NCI-H524 (cell line): Measurements from ENCODE around the gene KRT13.

ENCODE experiments used
- DNase-seq, 2 experiments: peaks; one replicate each; lab custom pipeline; 2025; lab: John Stamatoyannopoulos, UW

Gene KRT13

DNA sequence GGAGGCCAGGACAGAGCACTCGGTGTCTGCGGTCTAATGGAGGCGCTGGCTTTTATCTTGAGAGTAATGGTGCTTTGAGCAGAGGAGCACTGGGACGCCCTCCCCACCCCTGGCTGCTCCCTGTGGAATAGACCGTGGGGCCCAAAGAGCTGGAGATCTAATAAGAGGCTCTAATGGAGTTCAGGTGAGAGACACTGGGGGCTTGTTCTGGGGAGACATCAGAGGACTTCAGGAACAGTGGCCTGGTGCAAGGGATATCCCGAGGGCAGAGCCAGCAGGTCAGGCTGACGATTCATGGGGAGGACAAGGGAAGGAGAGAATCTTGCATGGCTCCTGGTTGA, 32.2 kb upstream of the KRT13 start:
- DNase-seq: no peak

DNA sequence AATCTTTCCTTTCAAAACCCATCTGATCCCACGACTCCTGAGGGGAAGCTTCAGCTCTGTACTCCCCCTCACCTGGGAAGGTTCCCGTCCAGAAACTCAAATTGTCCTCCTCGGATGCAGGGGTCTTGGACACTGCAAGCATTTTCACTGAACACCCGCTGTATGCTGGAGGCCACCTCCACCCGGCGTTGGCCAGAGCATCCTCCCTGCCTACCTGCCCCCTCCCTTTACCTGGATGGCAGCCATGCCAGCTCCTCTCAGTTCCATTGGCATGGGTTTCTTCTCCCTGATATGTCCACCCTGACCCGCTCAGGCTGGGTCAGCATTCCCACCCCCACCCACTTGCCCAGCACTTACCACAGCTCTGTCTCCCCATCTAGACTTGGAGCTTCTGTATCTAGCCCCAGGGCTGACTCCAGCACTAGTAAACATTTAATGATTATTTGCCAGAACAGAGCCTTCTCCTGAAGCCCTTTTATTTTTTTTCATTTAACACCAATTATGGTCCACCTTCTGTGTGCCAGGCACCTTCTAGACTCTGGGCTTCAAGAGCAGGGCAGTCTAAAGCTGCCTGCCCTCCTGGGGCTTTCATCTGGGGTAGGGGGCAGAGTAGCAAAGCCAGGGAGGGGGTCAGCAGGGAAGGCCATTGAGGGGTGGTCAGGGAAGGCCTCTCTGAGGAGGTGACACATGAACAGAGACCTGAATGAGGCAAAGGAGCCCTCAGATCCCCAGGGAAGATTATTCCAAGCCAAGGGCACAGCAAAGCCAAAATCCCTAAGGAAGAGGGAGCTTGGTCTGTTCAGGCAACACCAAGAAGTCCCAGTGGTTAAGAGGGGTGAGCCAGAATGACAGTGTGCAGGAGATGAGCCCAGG, 31.6 kb upstream of the KRT13 start:
- DNase-seq: no peak

DNA sequence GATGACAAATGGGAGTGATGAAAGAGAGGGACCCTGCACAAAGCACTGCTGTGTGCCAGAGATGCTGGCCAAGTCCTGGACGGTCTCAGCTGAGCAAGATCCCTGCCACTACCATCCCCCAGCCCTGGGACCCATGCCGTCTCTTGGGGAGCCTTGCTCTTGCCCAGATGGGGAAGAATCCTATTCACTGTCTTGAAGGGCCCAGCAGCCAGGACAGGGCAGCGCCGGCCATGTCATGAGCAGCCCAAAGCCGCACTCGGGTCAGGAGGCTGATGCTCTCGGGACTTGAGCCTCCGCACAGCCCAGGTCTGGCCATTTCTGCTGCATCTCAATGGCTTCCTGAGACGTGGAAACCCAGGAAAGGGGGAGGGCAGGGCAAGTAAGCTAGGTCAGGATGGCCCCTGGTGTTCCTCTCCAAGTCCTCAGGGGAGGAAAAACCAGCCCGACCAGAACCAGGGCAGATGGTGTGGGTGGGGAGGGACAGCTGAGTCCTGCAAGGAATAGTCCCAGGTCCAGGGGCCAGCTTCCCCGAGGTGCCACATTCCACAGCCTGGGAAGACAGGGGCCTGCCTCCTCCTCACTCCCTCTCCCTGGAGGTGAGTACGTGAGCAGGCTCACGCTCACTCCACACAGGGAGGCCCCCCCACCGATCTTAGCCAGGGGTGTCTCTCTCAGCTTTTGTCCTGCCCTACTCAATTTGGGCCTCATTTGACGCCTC, 30.5 kb upstream of the KRT13 start:
- no peak for DNase-seq

DNA sequence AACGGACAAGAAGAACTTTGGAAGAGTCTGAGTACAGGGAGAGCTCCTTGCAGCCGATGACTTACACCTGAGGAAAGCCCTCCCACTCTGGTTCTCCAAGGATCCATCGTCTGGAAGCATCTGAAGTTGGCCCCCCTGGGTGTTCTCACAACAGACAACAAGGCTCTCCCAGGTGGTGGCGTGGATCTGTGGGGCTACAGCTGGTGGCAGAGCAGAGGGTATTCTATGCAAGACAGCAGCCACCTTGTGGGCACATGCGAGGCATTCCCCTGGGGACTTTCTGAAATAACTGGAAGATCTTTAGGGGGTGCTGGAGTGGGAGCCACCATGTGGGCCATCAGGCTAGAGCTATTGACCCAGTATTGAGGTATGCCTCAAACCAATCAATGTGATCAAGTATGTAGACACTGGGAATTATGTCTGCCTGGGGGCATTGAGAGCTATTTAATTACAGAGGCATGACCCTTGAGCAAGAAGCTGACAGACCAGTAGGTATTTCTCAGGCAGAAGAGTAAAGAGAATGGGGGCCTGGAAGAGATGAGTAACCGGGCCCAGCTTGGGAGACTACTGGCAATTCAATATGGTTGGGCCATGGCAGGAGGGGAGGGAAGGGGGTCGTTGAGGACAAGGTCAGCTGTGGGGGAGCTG, 29.6 kb upstream of the KRT13 start:
- DNase-seq: no peak

DNA sequence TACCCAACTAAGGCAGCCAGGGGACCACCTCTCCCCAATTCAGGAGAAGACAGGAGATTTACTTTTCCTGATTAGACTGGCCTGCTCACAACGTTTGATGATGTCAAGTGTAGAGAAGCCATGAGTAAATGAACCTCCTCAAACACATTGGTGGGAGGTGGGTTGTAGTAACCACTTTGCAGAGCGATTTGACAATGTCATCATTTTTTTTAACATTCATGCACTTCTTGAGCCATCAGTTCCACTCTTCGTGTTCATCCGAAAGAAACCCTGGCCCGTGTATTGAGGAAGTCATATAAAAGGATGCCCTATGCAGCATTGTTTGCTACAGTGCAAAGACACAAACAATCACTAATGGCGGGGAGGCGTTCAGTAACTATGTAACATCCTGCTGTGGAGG, 28.2 kb upstream of the KRT13 start:
- DNase-seq: no peak

DNA sequence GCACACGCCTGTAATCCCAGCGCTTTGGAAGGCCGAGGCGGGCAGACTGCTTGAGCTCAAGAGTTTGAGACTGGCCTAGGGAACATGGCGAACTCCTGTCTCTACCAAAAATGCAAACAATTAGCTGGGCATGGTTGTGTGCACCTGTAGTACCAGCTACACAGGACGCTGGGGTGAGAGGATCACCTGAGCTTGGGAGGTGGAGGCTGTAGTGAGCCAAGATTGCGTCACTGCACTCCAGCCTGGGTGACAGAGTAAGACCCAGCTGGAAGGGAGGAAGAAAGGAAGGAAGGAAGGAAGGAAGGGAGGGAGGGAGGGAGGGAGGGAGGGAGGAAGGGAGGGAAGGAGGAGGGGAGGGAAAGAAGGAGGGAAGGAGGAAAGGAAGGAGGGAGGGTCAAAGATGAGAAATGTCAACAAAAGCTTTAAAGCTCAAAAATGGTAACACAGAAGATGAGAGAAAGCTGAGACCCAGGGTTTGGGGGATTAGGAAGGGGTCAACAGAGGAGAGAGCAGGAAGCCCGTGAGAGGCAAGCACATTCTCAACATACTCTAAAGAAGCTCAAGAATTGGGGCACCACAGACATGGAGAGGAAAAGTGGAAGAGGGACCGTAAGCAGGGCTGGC, 27.6 kb upstream of the KRT13 start:
- no peak for DNase-seq

DNA sequence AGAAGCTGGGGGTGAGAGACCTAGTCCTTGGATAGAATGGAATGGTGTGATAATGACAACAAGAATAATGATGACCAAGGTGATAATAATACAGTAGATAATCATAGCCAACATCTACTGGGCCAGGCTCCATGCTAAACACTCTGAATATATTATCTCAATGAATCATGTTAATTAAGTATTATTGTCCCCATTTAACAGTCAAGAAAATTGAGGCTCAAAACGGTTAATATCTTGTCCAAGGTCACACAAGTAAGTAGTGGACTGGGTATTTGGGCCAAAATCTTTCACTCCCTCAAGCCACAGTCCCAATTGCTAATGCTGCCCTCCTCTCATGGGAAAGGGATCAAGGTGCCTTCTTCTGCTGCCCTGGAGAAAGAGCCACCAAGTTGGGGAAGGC, 26.6 kb upstream of the KRT13 start:
- DNase-seq: no peak

DNA sequence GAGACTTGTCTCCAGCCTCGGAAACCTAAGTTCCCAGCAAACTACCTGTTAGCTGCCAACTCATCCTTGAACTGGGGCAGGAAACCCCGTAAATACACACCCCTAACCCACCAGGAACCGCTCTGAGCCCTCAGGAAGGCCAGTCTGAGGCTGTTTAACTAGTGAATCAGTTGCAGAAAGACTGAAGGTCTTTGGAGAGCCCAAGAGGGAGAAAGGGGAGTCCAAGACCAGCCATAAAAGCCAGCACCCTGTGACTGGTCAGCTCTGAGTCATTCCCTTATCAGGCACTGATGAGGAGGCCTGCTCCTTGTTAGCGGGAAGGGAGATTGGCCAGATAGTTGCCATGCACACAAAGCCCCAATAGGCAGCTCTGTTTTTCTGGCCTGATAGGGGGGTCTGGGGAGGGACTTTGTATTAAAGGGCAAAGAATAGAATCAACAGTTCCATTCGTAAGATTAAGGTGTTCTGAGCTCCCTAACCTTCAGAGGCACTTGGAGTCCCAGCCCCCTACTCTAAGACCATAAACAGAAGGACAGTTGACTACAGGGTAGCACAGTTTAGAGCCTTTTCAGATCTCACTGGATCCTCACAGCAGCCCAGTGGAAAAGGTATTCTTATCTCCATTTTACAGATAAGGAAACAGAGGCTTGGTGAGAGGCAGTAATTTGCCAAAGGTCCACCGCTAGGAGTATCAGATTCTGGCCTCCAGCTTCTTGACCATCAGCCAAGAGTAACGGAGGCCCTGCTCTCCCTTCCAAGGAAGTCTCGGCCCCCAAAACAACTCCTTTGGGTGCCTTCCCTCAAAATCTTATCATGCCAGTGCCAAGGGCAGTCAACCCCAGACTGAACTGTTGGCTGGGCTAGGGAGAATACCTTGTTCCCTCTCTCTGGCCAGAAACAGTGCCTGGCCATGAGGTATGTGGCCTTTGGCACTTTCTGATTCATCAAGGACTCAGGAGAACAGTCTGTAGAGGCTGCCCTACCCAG, 24.9 kb upstream of the KRT13 start:
- no peak for DNase-seq

DNA sequence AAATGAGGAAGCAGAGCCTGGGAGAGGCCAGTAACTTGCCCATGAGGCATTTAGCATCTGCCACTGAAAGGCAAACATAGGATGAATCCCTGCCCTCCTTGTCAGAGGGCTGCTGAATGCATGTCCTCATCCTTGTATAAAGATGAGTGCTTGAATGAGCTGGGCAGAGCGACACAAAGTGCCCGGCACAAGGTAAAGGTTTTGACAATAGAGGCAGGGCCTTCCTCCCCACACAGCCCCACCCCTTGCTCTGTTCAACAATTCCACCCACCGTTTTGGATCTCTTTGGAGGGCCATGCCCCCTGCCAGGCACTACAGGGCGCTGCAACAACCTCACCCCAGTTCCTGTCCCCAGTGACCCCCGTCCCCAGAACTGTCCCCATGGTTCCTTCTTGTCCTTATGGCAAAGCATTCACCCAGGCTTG, 24.1 kb upstream of the KRT13 start:
- no peak for DNase-seq

DNA sequence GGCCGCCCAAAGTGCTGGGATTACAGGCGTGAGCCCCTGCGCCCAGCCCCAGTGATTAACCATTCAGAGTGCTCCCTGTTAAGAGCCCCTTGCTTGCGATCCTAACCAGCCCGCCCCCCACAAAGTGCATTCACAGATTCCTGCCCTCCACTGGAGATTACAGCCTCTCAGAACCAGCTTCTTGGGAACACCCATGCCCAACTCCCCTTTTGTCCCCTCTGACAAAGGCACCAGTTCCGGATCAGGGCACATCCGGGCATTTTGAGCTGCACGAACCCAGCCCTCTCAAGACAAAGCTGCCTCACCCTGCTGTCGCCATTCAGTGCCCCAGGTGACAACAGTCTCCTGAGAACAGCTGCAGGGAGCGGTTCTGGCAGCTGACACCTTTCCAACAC, 23.5 kb upstream of the KRT13 start:
- no peak for DNase-seq

DNA sequence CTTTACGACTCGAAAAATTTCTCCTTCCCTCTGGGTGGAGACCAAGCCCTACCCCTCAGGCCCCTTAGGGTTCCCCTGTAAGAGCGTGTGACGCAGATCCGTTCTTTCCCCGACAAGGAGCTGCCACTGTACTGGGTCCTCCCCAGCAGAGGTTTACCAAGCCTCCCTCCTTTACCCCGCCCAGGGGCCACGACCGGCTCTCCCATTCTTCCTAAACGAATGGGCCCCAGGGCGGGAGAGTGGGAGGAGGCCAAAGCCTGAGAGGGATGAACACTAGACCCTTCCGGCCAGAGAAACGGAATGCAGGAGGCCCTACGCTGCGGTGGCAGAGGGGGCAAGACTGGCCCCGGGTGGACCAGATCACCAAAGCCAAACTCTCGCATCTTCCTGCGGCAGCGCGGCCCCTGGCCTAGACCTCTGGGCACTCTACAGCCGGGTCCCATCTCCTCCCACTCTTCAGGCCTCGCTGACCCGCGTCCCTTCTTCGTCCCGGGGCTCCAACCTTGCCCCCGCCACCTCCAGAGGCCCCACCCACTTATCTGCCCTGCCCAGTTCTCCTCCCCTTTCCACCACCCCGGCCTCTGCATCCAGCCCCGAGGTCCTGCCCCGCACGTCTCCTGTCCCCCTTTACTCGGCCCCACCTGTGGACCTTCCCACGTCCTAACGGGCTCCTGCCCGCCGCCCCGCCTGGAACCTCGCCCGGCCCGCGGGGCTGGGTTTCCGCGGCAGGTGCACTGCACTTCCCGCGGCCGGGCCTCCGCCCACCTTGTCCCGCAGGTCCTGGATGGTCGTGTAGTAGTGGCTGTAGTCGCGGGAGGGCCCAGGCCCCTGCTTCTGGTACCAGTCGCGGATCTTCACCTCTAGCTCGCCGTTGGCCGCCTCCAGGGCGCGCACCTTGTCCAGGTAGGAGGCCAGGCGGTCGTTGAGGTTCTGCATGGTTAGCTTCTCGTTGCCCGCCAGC, 21.9 kb upstream of the KRT13 start:
- no peak for DNase-seq

DNA sequence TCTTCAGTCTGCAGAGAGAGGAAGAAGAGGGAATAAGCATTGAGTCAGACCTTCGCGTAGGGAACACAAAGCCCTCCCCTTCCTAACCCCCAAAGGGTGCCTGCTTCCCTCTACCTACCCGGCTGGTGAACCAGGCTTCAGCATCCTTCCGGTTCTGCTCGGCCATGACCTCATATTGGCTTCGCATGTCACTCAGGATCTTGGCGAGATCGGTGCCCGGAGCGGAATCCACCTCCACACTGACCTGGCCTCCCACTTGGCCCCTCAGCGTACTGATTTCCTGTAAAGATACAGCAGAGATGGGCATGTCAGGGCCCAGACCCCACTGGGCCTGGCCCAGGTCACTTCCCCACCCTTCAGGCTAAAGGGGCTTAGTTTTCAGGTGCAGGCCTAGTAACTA, 18.8 kb upstream of the KRT13 start:
- DNase-seq: no peak

DNA sequence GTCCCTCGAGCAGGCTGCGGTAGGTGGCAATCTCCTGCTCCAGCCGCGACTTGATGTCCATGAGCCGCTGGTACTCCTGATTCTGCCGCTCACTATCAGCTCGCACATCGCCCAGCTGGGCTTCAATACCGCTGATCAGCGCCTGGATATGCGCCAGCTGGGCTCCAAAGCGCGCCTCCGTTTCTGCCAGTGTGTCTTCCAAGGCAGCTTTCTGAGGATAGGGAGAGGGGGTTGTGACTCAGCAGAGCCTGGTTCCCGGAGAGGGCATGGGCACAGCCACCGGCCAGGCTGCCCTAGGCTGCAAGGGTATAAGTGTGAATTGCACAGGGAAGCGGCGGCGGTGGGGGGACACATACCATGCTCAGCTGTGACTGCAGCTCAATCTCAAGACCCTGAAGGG, 18.4 kb upstream of the KRT13 start:
- peak in 1 of 2 experiments; percentile 8 for DNase-seq

DNA sequence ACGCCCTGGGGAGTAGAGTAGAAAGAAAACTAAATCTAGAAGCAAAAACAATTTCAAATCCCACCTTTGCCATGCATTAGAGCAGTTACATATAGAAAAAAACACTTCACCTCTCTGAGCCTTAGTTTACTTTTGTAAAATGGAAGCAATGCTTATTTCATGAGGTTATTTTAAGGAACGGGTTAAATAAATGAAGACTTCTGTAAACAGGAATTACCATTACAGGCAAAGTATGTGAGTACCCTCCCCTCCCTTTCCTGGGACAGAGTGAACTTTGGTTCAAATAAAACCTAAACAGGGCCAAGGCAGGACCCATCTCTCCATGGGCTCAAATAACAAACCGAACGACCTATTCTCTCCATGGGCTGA, 17.8 kb upstream of the KRT13 start:
- no peak for DNase-seq

DNA sequence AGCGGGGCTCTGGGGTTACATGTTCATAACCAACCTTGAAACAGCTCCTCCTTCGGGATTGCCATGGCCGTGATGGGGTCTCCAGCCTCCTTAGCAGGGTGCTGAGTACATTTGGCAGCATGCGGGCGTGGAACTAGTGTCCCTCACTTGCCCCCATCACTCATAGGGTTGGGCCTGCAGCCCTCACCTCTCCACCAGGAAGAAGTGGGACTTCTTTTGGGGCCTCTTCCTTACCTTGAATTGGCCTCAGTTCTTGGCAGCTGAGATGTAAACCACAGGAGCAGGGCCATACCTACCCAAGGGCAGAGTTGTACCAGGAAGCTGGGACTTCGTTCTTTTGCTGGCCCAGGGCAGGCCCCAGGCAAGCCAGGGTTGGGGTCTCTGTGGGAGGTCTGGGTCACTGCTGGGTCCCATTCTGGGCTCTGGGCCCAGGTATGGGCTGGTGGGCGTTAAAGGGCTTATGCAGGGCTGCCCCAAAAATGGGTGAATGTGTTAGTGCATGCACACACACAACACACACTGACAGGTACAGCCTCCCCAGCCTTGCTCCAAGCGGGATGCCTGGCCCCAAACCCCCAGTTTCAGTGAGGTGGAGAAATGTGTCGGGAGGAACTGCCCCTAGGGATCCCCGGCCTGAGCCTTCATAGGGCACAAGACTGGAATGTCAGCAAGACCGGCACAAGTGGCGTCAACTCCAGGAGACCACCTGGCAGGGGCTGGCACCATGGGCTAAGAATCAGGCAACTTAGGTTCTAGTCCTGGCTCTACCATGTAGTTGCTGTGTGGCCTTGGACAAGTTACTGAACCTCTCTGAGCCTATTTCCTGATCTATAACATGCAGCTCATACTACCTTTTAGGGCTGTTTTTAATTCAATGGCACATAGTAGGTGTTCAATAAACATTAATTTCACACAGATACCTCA, 17.2 kb upstream of the KRT13 start:
- DNase-seq: no peak

DNA sequence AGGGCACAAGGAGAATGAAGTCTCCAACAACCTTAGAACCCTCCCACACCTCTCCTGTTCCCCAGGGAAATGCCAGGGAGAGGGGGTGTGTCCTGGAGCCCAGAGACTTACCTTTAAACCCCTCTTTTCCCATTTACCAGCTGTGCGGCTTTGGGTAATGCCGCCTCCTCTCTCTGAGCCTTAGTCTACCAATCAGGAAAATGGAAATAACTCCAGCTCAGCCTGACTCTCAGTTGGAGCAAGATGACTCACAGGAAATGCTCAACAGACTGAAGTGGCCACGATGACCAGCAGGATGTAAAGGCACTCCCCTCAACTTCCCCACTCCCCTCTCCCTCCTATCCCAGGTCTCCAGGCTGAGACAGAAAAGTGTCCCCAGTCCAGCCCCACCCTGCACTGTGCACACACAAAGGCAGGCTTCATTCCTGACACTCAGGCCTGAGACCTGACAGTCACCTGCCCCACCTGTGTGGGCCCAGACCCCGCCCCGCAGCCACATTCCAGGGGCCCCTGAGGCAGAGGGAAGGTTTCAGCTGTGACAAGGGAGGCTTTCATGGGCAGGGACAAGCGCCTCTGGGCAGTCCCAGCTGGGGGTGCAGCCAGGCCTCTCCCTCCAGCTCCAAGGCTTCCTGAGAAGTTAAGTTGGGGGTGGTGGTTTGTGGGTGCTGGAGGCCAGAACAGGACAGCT, 16.3 kb upstream of the KRT13 start:
- DNase-seq: no peak

DNA sequence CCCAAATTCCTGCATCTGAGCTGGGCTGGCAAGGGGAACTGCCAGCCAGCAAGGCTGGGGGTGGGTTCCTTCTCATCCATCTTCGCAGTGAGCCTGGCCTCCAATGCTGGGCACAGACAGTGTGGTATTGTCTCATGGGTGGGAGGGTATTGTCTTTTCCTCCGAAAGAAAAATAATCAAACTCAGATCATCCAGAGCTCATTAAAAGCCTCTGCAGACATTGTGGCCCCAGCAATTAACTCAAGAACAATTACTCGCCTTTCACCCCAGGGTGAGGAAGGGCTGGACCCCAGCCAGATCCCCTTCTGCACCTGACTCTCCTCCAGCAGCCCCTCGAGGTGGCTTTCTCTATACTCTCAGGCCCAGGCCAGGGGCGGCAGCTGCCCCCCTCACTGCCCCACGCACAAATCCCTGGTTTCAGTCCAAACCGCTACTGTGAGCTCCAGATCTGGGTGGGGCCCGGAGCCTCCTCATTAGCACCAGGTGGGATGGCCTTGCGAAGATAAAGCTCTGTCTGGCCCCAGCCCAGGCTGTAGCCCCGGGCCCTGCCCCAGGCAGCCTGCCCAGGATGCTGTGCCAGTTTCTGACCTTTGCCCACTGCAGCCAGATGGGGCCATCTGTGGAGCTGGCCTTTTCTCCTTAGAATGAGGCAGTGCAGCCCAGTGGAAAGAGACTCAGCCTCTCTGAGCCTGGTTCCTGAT, 15.6 kb upstream of the KRT13 start:
- peak in 1 of 2 experiments; percentile 8 for DNase-seq
